ENCODE results near the gene GOLGA3. TPM values are rescaled to one million over a fixed set of nuclear protein-coding genes. Genes with fewer than 3 reads are reported as not detected.

Gene GOLGA3
- total RNA-seq, 2 donors from 2014 or later, result 32.2 to 49.8 TPM

GRCh38 chr12:132740313-132740646 lies 88.4 kb downstream of the GOLGA3 start:
- DNase-seq (ENCODE audit: low spot score), result no peak
- Histone ChIP-seq H3K36me3 (peaks cover 90% of the 10 kb centered on the region), H3K27ac (peak overlapping the region; percentile 64 to 70), H3K9me3 (no peaks in the 10 kb centered on the region), H3K4me1 (peaks cover 0 to 21% of the 10 kb centered on the region in 2 donors), H3K4me3 (no peak overlapping the region), H3K27me3 (no peaks in the 10 kb centered on the region)
- TF ChIP-seq CTCF (IDR thresholded peaks at IDR 0.05), result no peak

- Histone ChIP-seq H3K36me3 (peaks cover 91% of the 10 kb centered on the region), H3K4me1 (peaks cover 0 to 21% of the 10 kb centered on the region in 2 donors), H3K9me3 (no peaks in the 10 kb centered on the region), H3K4me3 (no peak overlapping the region), H3K27me3 (no peaks in the 10 kb centered on the region), H3K27ac (peak overlapping the region; percentile 64 to 70)
- TF ChIP-seq CTCF (IDR thresholded peaks at IDR 0.05), result no peak
- no peak for DNase-seq (ENCODE audit: low spot score)
Observed at GRCh38 chr12:132739600-132740312, 88.9 kb downstream of the GOLGA3 start.

GRCh38 chr12:132736913-132737312 lies 91.8 kb downstream of the GOLGA3 start:
- Histone ChIP-seq H3K27me3 (no peaks in the 10 kb centered on the region), H3K27ac (no peak overlapping the region), H3K4me3 (no peak overlapping the region), H3K9me3 (no peaks in the 10 kb centered on the region), H3K4me1 (peaks cover 0 to 21% of the 10 kb centered on the region in 2 donors), H3K36me3 (peaks cover 94% of the 10 kb centered on the region)
- no peak for TF ChIP-seq CTCF (IDR thresholded peaks at IDR 0.05)
- no peak for DNase-seq (ENCODE audit: low spot score)

GRCh38 chr12:132736378-132736777 lies 92.3 kb downstream of the GOLGA3 start:
- no peak for DNase-seq (ENCODE audit: low spot score)
- peaks cover 0 to 21% of the 10 kb centered on the region in 2 donors for H3K4me1 ChIP-seq
- no peak overlapping the region for H3K27ac ChIP-seq
- H3K4me3 ChIP-seq, result no peak overlapping the region
- H3K36me3 ChIP-seq, result peaks cover 96% of the 10 kb centered on the region
- H3K27me3 ChIP-seq, result no peaks in the 10 kb centered on the region
- no peak for TF ChIP-seq CTCF (IDR thresholded peaks at IDR 0.05)
- H3K9me3 ChIP-seq, result no peaks in the 10 kb centered on the region

GRCh38 chr12:132735496-132735895 lies 93.2 kb downstream of the GOLGA3 start:
- no peak for DNase-seq (ENCODE audit: low spot score)
- no peaks in the 10 kb centered on the region for H3K27me3 ChIP-seq
- peaks cover 93% of the 10 kb centered on the region for H3K36me3 ChIP-seq

More at GRCh38 chr12:132735496-132735895, 93.2 kb downstream of the GOLGA3 start:
- Histone ChIP-seq H3K27ac (no peak overlapping the region), H3K4me1 (peaks cover 0 to 14% of the 10 kb centered on the region in 2 donors), H3K9me3 (no peaks in the 10 kb centered on the region), H3K4me3 (no peak overlapping the region)
- no peak for TF ChIP-seq CTCF (IDR thresholded peaks at IDR 0.05)
